HepG2 (cell line): ENCODE measurements around the gene KRTAP5-1. TPM values are rescaled to one million over a fixed set of nuclear protein-coding genes. Genes with fewer than 3 reads are reported as not detected.

ENCODE experiments used
- ATAC-seq: fragments of 200-7000 bp; cut with Tn5 transposase; 3 replicates; pipeline ENCODE4 v1.9.1; 2020; ENCODE audit warnings: mild to moderate bottlenecking, moderate library complexity
- BruUV-seq: library from RNA; stranded (reverse); fragments of 400-500 nt; replicated peaks from 2 replicates; lab custom pipeline; 2021; lab: Mats Ljungman, UMichigan
- CTCF ChIA-PET: fragments of 300-600 bp; formaldehyde crosslinking; extraction: SDS; loops from one replicate; lab custom pipeline; 2021; ENCODE audit warnings: low total read pairs, inconsistent platforms, low intra/inter-chr PET ratio; lab: Yijun Ruan, JAX
- POLR2A ChIA-PET: fragments of 350-600 bp; sonication (Branson Sonifier 250); formaldehyde crosslinking; loops from one replicate; lab custom pipeline; 2020; ENCODE audit warnings: antibody characterized with exemption, inconsistent platforms; lab: Yijun Ruan, JAX
- DNase-seq: peaks from one replicate; pipeline ENCODE4 v3.0.0-alpha.2; 2015; ENCODE audit warnings: low spot score
- FAIRE-seq: peaks from 3 replicates; lab custom pipeline; 2011; peaks lifted over from hg19 to GRCh38; lab: Jason Lieb, UNC
- H2AFZ ChIP-seq: one replicate; pipeline ENCODE4 v1.6.1; 2011; ENCODE audit warnings: low read length, inconsistent platforms
- H3K27ac ChIP-seq: fragments of 300-600 bp; 3 replicates; pipeline ENCODE4 v1.8.0; 2011; ENCODE audit warnings: mixed run types, mild to moderate bottlenecking, mixed read lengths, low read length, inconsistent platforms; ENCODE audit not compliant: insufficient read depth; ENCODE audit errors: extremely low read length
- H3K27me3 ChIP-seq, 2 experiments: fragments of 200-600 bp in 1 of 2; 2 replicates in 1 of 2; 3 replicates in 1 of 2; pipeline versions ENCODE4 v1.6.0 to v1.8.0; 2011; ENCODE audit warnings: low read length in 2 of 2, mild to moderate bottlenecking in 2 of 2, moderate library complexity in 2 of 2, inconsistent platforms in 1 of 2; ENCODE audit not compliant: insufficient read depth in 2 of 2, control insufficient read depth in 1 of 2
- H3K36me3 ChIP-seq, 2 experiments: fragments of 200-600 bp in 1 of 2; replicated peaks in 1 of 2; 2 replicates in 1 of 2; 3 replicates in 1 of 2; pipeline versions ENCODE4 v1.5.1 to v1.8.0; 2011; ENCODE audit warnings: low read length in 2 of 2, inconsistent platforms in 1 of 2; ENCODE audit not compliant: insufficient read depth in 2 of 2, control insufficient read depth in 1 of 2
- H3K4me1 ChIP-seq: 2 replicates; pipeline ENCODE4 v1.5.1; 2012; ENCODE audit warnings: low read length, inconsistent platforms; ENCODE audit not compliant: insufficient read depth
- H3K4me2 ChIP-seq: 2 replicates; pipeline ENCODE4 v1.6.0; 2011; ENCODE audit warnings: low read depth, low read length, inconsistent platforms
- H3K4me3 ChIP-seq, 3 experiments: fragments of 200-600 bp in 1 of 3; sonication (generic), shearing (Covaris generic) in 1 of 3; replicated peaks in 1 of 3; 2 replicates each; pipeline ENCODE4 v1.5.1; 2011 to 2016; ENCODE audit warnings: low read length in 3 of 3, inconsistent platforms in 2 of 3, low read depth in 2 of 3, mild to moderate bottlenecking in 2 of 3, control low read depth in 1 of 3, mixed read lengths in 1 of 3; ENCODE audit not compliant: insufficient read depth in 1 of 3
- H3K79me2 ChIP-seq: one replicate; pipeline ENCODE4 v1.6.1; 2011; ENCODE audit warnings: low read length, inconsistent platforms; ENCODE audit not compliant: insufficient read depth
- H3K9ac ChIP-seq: 2 replicates; pipeline ENCODE4 v1.6.0; 2011; ENCODE audit warnings: mild to moderate bottlenecking, low read depth, low read length, inconsistent platforms; ENCODE audit not compliant: insufficient read depth
- H3K9me3 ChIP-seq: 2 replicates; pipeline ENCODE4 v1.5.1; 2012; ENCODE audit warnings: mild to moderate bottlenecking, low read length
- H4K20me1 ChIP-seq: 2 replicates; pipeline ENCODE4 v1.6.0; 2011; ENCODE audit warnings: inconsistent platforms, mild to moderate bottlenecking, low read length, moderate library complexity; ENCODE audit not compliant: insufficient read depth
- HDAC1 ChIP-seq: sonication (generic); formaldehyde crosslinking; IDR thresholded peaks from 2 replicates; pipeline ENCODE4 v1.5.1; 2020; ENCODE audit warnings: mild to moderate bottlenecking, missing genetic modification reagents
- LRRFIP1 ChIP-seq: sonication (generic); formaldehyde crosslinking; conservative IDR thresholded peaks from 2 replicates; pipeline ENCODE4 v1.4.0; 2020; ENCODE audit warnings: missing genetic modification reagents
- MAFF ChIP-seq: IDR thresholded peaks from 2 replicates; pipeline ENCODE4 v1.6.1; 2011; ENCODE audit warnings: low read depth, low read length, improper control_type of control experiment
- SNRNP70 ChIP-seq: fragments of 200-400 bp; formaldehyde crosslinking; IDR thresholded peaks from 2 replicates; pipeline ENCODE4 v1.6.1; 2017; ENCODE audit warnings: mild to moderate bottlenecking, low read depth, low read length, moderate library complexity
- THAP7 ChIP-seq: sonication (generic); formaldehyde crosslinking; IDR thresholded peaks from 2 replicates; pipeline ENCODE4 v1.8.1; 2023; ENCODE audit warnings: mild to moderate bottlenecking, missing genetic modification reagents
- ZBTB7B ChIP-seq: sonication (generic); formaldehyde crosslinking; IDR thresholded peaks from 2 replicates; pipeline ENCODE4 v1.4.0; 2020; ENCODE audit warnings: missing genetic modification reagents
- ZBTB8A ChIP-seq: sonication (generic); formaldehyde crosslinking; IDR thresholded peaks from 2 replicates; pipeline ENCODE4 v1.4.0; 2020; ENCODE audit warnings: mild to moderate bottlenecking, low read depth, missing genetic modification reagents, borderline replicate concordance
- ZC3H13 ChIP-seq: sonication (generic); formaldehyde crosslinking; IDR thresholded peaks from 2 replicates; pipeline ENCODE4 v1.8.1; 2023; ENCODE audit warnings: mild to moderate bottlenecking, missing genetic modification reagents, moderate library complexity
- ZMAT3 ChIP-seq: sonication (generic); formaldehyde crosslinking; conservative IDR thresholded peaks from 2 replicates; pipeline ENCODE4 v1.7.0; 2021; ENCODE audit warnings: missing genetic modification reagents
- ZNF20 ChIP-seq: sonication (generic); formaldehyde crosslinking; IDR thresholded peaks from 2 replicates; pipeline ENCODE4 v1.4.0; 2020; ENCODE audit warnings: mild to moderate bottlenecking, moderate library complexity, missing genetic modification reagents
- ZNF234 ChIP-seq: sonication (generic); formaldehyde crosslinking; conservative IDR thresholded peaks from 2 replicates; pipeline ENCODE4 v1.5.1; 2020; ENCODE audit warnings: mild to moderate bottlenecking, missing genetic modification reagents
- ZNF609 ChIP-seq: sonication (generic); formaldehyde crosslinking; IDR thresholded peaks from 2 replicates; pipeline ENCODE4 v1.4.0; 2020; ENCODE audit warnings: mild to moderate bottlenecking, missing genetic modification reagents, borderline replicate concordance
- ZSCAN20 ChIP-seq: sonication (generic); formaldehyde crosslinking; IDR thresholded peaks from 2 replicates; pipeline ENCODE4 v1.4.0; 2020; ENCODE audit warnings: missing genetic modification reagents, mild to moderate bottlenecking, borderline replicate concordance
- WGBS: methylation state at CpG from one replicate; pipeline ENCODE4 v1.1.6; 2017; ENCODE audit warnings: low lambda C conversion rate; 5-methylcytosine and 5-hydroxymethylcytosine counted together
- in situ Hi-C: cut with HindIII; loops from 2 replicates; pipeline ENCODE4 v1.10.0; 2017; ENCODE audit warnings: low pct_unique_long_range_greater_than_20kb; ENCODE audit not compliant: extremely low pct_ligation_motif_present
- intact Hi-C: fragments of 100-400 bp; cut with micrococcal nuclease; formaldehyde crosslinking; loops from one replicate; pipeline ENCODE4 v1.10.0; 2022; ENCODE audit not compliant: unreplicated experiment
- polyA plus RNA-seq, 8 experiments: library from polyadenylated mRNA; depleted of rRNA in 3 of 8; stranded (reverse) in 7 of 8; unstranded in 1 of 8; fragments of >200 nt; fragmentation: Illumina TruSeq in 4 of 8; extraction: Trizol in 4 of 8; gene quantifications; 2 replicates each; pipeline versions ENCODE4 v1.2.1 to v1.2.3, GENCODE V29; 2011 to 2016; ENCODE audit warnings: low read depth in 4 of 8, missing spikeins in 1 of 8, mixed read lengths in 1 of 8; ENCODE audit not compliant: insufficient read depth in 1 of 8
- total RNA-seq, 5 experiments: library from RNA; depleted of rRNA; stranded (reverse); fragments of >200 nt; fragmentation: Illumina TruSeq; extraction: Trizol; gene quantifications; 2 replicates each; pipeline ENCODE4 v1.2.3, GENCODE V29; 2016; ENCODE audit warnings: low read depth in 1 of 5

The KRTAP5-1 gene
- total and polyA plus RNA-seq, 2 of the 13 experiments (the other 11 are each of a cell fraction or from before 2014, with no cell fraction given): not detected

- TF ChIP-seq ZSCAN20 (CRISPR knock-in tag) (no peak), ZNF609 (no peak), ZMAT3 (CRISPR knock-in tag) (no peak)
Observed at GRCh38 chr11:1563149-1563638, 21.9 kb downstream of the KRTAP5-1 start (continued).

- no peak for DNase-seq
- TF ChIP-seq HDAC1: no peak
- no peak for TF ChIP-seq ZBTB7B (CRISPR knock-in tag)
- TF ChIP-seq ZBTB8A (CRISPR knock-in tag): no peak
- TF ChIP-seq MAFF: no peak
- TF ChIP-seq ZNF234 (CRISPR knock-in tag): no peak
- TF ChIP-seq LRRFIP1 (CRISPR knock-in tag): no peak
- TF ChIP-seq THAP7: no peak
- no peak for TF ChIP-seq ZNF20 (CRISPR knock-in tag)
- TF ChIP-seq ZC3H13 (CRISPR knock-in tag): no peak
- no peak for TF ChIP-seq SNRNP70
Observed at GRCh38 chr11:1562469-1563148, 22.5 kb downstream of the KRTAP5-1 start.

More at GRCh38 chr11:1562469-1563148, 22.5 kb downstream of the KRTAP5-1 start:
- H3K79me2 ChIP-seq: no peaks in the 10 kb centered on the region
- H3K36me3 ChIP-seq: peaks cover 0 to 1% of the 10 kb centered on the region in 2 experiments; a peak in 1 of 5 replicates
- H3K9ac ChIP-seq: no peak overlapping the region
- H4K20me1 ChIP-seq: peaks cover 13% of the 10 kb centered on the region; the same call in 1 of the 2 replicates
- no peak overlapping the region for H3K27ac ChIP-seq
- POLR2A ChIA-PET: no interaction called here
- intact Hi-C loops: no loop called here
- no peak overlapping the region for H2AFZ ChIP-seq
- H3K4me3 ChIP-seq: no peak overlapping the region
- no peak overlapping the region for H3K4me2 ChIP-seq
- H3K9me3 ChIP-seq: no peaks in the 10 kb centered on the region
- BruUV-seq: no TSS peak
- peaks cover 8% of the 10 kb centered on the region for H3K4me1 ChIP-seq
- no peaks in the 10 kb centered on the region for H3K27me3 ChIP-seq
- in situ Hi-C loops: no loop called here
- no peak for FAIRE-seq
- ATAC-seq: no peak
- 91% methylated on average over 5 of the region's 14 CpGs for WGBS
- CTCF ChIA-PET: no interaction called here
